Osteocyte (in vitro differentiated cells): ENCODE data around the gene ATP6V0C. TPM values are rescaled to one million over a fixed set of nuclear protein-coding genes. Genes with fewer than 3 reads are reported as not detected.
A peak's percentile ranks its signal among the peaks of the same experiment; 100 is the strongest.

Source experiments
- DNase-seq: peaks from one replicate; pipeline ENCODE4 v3.0.0; 2021; ENCODE audit warnings: mixed read lengths; ENCODE audit not compliant: unreplicated experiment; ENCODE audit errors: extremely low spot score
- H3K27ac Mint-ChIP-seq: one replicate; pipeline ENCODE4 v1.8.0; 2021; ENCODE audit warnings: mild to moderate bottlenecking, mixed read lengths; ENCODE audit not compliant: unreplicated experiment
- H3K27me3 Mint-ChIP-seq: one replicate; pipeline ENCODE4 v1.8.0; 2021; ENCODE audit warnings: mixed read lengths; ENCODE audit not compliant: unreplicated experiment
- H3K36me3 Mint-ChIP-seq: one replicate; pipeline ENCODE4 v1.8.0; 2021; ENCODE audit warnings: mixed read lengths; ENCODE audit not compliant: unreplicated experiment
- H3K4me1 Mint-ChIP-seq: one replicate; pipeline ENCODE4 v1.8.0; 2021; ENCODE audit warnings: mixed read lengths; ENCODE audit not compliant: unreplicated experiment
- H3K4me3 Mint-ChIP-seq: one replicate; pipeline ENCODE4 v1.8.0; 2021; ENCODE audit warnings: mild to moderate bottlenecking, moderate library complexity, mixed read lengths; ENCODE audit not compliant: unreplicated experiment
- H3K9me3 Mint-ChIP-seq: one replicate; pipeline ENCODE4 v1.8.0; 2021; ENCODE audit warnings: mixed read lengths; ENCODE audit not compliant: unreplicated experiment
- total RNA-seq: library from RNA; stranded (reverse); gene quantifications from 2 replicates; pipeline ENCODE4 v1.2.1, GENCODE V29; 2021
- TF ChIP-seq, protein P1 (sequence below): fragments of 200-600 bp; sonication (generic); IDR thresholded peaks from 2 replicates; pipeline ENCODE4 v1.5.0; 2021; ENCODE audit warnings: antibody characterized with exemption, mild to moderate bottlenecking, moderate library complexity

ATP6V0C gene
- total RNA-seq, 1 donor from 2014 or later, result 208 TPM

- TF ChIP-seq, protein P1, sequence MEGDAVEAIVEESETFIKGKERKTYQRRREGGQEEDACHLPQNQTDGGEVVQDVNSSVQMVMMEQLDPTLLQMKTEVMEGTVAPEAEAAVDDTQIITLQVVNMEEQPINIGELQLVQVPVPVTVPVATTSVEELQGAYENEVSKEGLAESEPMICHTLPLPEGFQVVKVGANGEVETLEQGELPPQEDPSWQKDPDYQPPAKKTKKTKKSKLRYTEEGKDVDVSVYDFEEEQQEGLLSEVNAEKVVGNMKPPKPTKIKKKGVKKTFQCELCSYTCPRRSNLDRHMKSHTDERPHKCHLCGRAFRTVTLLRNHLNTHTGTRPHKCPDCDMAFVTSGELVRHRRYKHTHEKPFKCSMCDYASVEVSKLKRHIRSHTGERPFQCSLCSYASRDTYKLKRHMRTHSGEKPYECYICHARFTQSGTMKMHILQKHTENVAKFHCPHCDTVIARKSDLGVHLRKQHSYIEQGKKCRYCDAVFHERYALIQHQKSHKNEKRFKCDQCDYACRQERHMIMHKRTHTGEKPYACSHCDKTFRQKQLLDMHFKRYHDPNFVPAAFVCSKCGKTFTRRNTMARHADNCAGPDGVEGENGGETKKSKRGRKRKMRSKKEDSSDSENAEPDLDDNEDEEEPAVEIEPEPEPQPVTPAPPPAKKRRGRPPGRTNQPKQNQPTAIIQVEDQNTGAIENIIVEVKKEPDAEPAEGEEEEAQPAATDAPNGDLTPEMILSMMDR, result no peak
- Mint-ChIP-seq H3K4me3 (no peak overlapping the region), H3K9me3 (no peaks in the 10 kb centered on the region), H3K27me3 (no peaks in the 10 kb centered on the region), H3K4me1 (peaks cover 4% of the 10 kb centered on the region), H3K36me3 (no peaks in the 10 kb centered on the region), H3K27ac (no peak overlapping the region)
- no peak for DNase-seq
Measured at GRCh38 chr16:2507665-2508064, 6.1 kb upstream of the ATP6V0C start.

- peaks cover 8% of the 10 kb centered on the region for H3K4me1 Mint-ChIP-seq
- no peak overlapping the region for H3K4me3 Mint-ChIP-seq
- no peaks in the 10 kb centered on the region for H3K9me3 Mint-ChIP-seq
- H3K36me3 Mint-ChIP-seq, result no peaks in the 10 kb centered on the region
- no peak for DNase-seq
- H3K27ac Mint-ChIP-seq, result no peak overlapping the region
- TF ChIP-seq, protein P1, result no peak
- H3K27me3 Mint-ChIP-seq, result no peaks in the 10 kb centered on the region
Measured at GRCh38 chr16:2508722-2509400, 4.9 kb upstream of the ATP6V0C start.

- H3K4me3 Mint-ChIP-seq, result no peak overlapping the region
- no peaks in the 10 kb centered on the region for H3K9me3 Mint-ChIP-seq
- no peak for DNase-seq
- H3K36me3 Mint-ChIP-seq, result no peaks in the 10 kb centered on the region
- H3K27ac Mint-ChIP-seq, result no peak overlapping the region
- H3K4me1 Mint-ChIP-seq, result peaks cover 20% of the 10 kb centered on the region
- TF ChIP-seq, protein P1, result no peak
- no peaks in the 10 kb centered on the region for H3K27me3 Mint-ChIP-seq
Measured at GRCh38 chr16:2511128-2511800, 2.5 kb upstream of the ATP6V0C start.

DNA sequence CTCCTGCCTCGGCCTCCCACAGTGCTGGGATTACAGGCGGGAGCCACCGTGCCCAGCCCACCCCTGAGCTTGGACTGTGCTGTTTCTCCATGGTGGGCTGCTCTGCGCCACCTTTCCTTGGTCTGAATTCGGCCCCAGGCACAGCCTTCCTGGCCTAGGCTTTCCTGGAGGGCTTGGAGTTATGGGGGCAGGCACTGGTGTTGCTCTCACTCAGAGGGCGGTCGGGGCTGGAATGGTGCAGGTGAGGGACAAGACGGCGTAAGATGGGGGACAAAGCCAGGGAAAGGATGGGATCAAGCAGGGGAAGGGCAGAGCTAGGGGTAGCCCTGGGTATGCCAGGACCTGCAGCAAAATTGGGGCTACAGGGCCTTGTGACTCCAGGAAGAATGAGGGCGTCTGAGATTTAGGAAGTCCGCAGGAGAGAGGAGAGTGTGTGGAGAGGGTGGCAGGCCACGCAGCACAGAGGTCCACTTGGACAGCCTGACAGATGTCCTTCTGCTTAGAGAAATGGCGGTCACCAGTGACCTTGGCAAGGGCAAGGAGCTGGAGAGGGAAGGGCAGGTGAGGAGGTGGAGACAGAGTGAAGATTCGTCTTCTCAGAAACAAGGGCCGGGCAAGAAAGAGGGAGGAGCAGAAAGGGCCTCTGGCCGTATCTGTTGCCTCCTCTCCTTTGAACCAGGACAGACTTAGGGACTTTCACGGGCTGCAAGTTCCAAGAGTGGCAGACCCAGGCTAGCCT, 1.6 kb upstream of the ATP6V0C start:
- no peaks in the 10 kb centered on the region for H3K9me3 Mint-ChIP-seq
- no peak overlapping the region for H3K27ac Mint-ChIP-seq
- TF ChIP-seq, protein P1, result no peak
- peak overlapping the region; percentile 65 for H3K4me3 Mint-ChIP-seq
- H3K27me3 Mint-ChIP-seq, result no peaks in the 10 kb centered on the region
- DNase-seq, result no peak
- peaks cover 2% of the 10 kb centered on the region for H3K36me3 Mint-ChIP-seq
- peaks cover 29% of the 10 kb centered on the region for H3K4me1 Mint-ChIP-seq
